ENCODE measurements around the gene MOV10L1. TPM values are rescaled to one million over a fixed set of nuclear protein-coding genes. Genes with fewer than 3 reads are reported as not detected.

MOV10L1 gene
- 0.16 TPM for polyA plus RNA-seq (2013)

DNA sequence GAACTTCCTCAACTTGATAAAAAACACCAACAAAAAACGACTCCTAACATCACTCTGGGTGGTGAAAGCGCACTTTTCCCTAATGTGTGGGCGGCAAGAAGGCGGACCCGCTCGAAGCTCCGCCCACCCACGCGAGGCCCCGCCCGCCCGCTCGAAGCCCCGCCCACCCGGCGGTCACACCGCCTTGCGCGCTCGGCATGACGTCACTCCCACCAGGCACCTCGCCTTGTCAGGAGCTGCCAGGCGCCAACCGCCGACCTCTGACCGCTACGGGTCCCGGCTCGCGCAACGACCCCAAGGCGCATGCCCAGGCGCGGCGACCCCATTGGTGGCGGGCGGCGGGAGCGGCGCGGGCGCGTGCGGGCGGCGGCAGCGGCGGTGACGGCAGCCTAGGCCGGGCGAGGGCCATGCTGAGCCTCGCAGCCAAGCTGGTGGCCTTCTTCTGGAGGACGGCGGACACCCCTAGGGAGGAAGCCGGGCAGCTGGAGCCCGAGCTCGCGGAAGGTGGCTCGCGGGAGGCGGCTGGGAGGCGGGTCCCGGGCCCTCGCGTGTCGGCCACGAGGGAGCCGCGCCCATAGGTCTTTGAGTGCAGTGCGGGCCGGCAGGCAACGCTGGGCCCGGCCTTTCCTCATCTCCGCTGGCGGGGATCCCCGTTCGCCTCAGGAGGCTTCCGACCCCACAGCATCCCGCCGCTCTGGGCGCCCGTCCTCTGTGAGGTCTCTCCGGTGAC lies at the start of gene MOV10L1:
Gene MOV10L1 (plus strand): TSS at position 325 of the 730 bp plus-strand sequence. CDS start 83 bp downstream, at position 408.
- peaks cover 0 to 12% (median 7%) of the 10 kb centered on the region in 4 experiments for H3K4me1 ChIP-seq (ENCODE audit: control extremely low read depth in 1 of 4, control insufficient read depth in 4 of 4, insufficient read depth in 4 of 4, low read length in 3 of 4)
- DNase-seq, result peak; percentile 44 to 83 (median 73)
- H3K36me3 ChIP-seq (ENCODE audit: control insufficient read depth in 4 of 4, insufficient read depth in 4 of 4, low read length in 3 of 4), result no peaks in the 10 kb centered on the region
- no peaks in the 10 kb centered on the region for H3K27me3 ChIP-seq (replicated peaks in 2 of 5; ENCODE audit: control insufficient read depth in 4 of 5, insufficient read depth in 5 of 5, low read length in 4 of 5)
- peaks cover 0 to 17% (median 0%) of the 10 kb centered on the region in 5 experiments for H3K9me3 ChIP-seq (ENCODE audit: control extremely low read depth in 1 of 5, control insufficient read depth in 4 of 5, insufficient read depth in 2 of 5, low read depth in 1 of 5, low read length in 4 of 5)
- H3K4me3 ChIP-seq (ENCODE audit: control insufficient read depth in 1 of 7, extremely low read depth in 1 of 7, insufficient read depth in 4 of 7, low read depth in 2 of 7, low read length in 6 of 7), result no peak within 1 kb of the TSS
- ChIA-PET POLR2A (no interaction called here), CTCF (interaction anchor here (0.7 kb wide), 1 partner anchor 26 kb away, joined by 3 read pairs; no protein-coding TSS in a partner anchor)
- 66% methylated on average over 83 of the region's 83 CpGs for WGBS (ENCODE audit: insufficient coverage)
- H3K27ac ChIP-seq (ENCODE audit: insufficient read depth in 1 of 2, low read depth in 1 of 2, low read length in 2 of 2, poor library complexity in 1 of 2, severe bottlenecking in 2 of 2), result no peak within 1 kb of the TSS

GRCh38 chr22:50040717-50041116 lies 49.1 kb upstream of the MOV10L1 start:
- DNase-seq, result no peak
- H3K27ac ChIP-seq (ENCODE audit: insufficient read depth in 1 of 2, low read depth in 1 of 2, low read length in 2 of 2, poor library complexity in 1 of 2, severe bottlenecking in 2 of 2), result no peak overlapping the region
- H3K36me3 ChIP-seq (ENCODE audit: control insufficient read depth in 4 of 4, insufficient read depth in 4 of 4, low read length in 3 of 4), result no peaks in the 10 kb centered on the region
- ChIA-PET CTCF (interaction anchor here (1.4 to 1.8 kb wide), 2 partner anchors 10 to 44 kb away, joined by 4 to 7 read pairs; partner anchors contain the start of gene MLC1), POLR2A (interaction anchor here (1.5 kb wide), 1 partner anchor 44 kb away, joined by 3 read pairs; the partner anchor contains the start of gene MLC1)
- 100% methylated on average over 3 of the region's 7 CpGs for WGBS (ENCODE audit: insufficient coverage)
- H3K4me3 ChIP-seq (ENCODE audit: control insufficient read depth in 1 of 7, extremely low read depth in 1 of 7, insufficient read depth in 4 of 7, low read depth in 2 of 7, low read length in 6 of 7), result no peak overlapping the region
- peaks cover 0 to 35% (median 24%) of the 10 kb centered on the region in 4 experiments for H3K4me1 ChIP-seq (ENCODE audit: control extremely low read depth in 1 of 4, control insufficient read depth in 4 of 4, insufficient read depth in 4 of 4, low read length in 3 of 4)
- peaks cover 0 to 15% (median 4%) of the 10 kb centered on the region in 5 experiments for H3K9me3 ChIP-seq (ENCODE audit: control extremely low read depth in 1 of 5, control insufficient read depth in 4 of 5, insufficient read depth in 2 of 5, low read depth in 1 of 5, low read length in 4 of 5)
- no peaks in the 10 kb centered on the region for H3K27me3 ChIP-seq (replicated peaks in 2 of 5; ENCODE audit: control insufficient read depth in 4 of 5, insufficient read depth in 5 of 5, low read length in 4 of 5)

DNA sequence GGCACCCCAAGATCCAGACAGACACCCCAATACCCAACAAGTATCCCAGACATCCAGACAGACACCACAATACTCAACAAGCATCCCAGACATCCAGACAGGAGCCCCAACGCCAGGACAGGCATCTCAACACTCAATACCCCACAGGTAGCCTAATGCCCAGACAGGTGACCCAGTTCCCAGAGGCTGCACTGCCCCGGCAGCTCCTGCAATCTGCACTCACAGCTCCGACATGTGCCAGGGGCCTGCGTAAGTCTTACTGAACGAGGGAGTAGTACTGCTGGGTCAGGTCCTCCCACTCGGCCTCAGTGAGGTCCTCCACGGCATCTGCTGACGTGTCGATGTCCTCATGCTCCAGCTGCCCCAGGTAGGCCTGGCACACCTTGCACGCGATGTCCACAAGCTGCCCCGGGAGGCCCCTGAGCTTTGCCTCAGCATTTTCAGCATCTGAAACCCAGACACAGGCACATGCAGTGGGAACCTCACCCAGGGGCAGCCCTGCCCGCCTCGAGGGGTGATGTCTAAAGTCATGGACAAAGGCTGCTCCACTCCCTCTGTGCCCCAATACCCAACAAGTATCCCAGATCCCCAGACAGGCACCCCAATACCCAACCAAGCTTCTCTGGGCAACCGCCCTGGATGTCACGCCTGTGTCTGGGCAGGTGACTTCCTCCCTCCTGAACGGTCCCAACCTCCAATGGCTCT lies 48.3 kb upstream of the MOV10L1 start:
- Histone ChIP-seq H3K9me3 (ENCODE audit: control extremely low read depth in 1 of 5, control insufficient read depth in 4 of 5, insufficient read depth in 2 of 5, low read depth in 1 of 5, low read length in 4 of 5) (peaks cover 0 to 15% (median 4%) of the 10 kb centered on the region in 5 experiments), H3K27ac (ENCODE audit: insufficient read depth in 1 of 2, low read depth in 1 of 2, low read length in 2 of 2, poor library complexity in 1 of 2, severe bottlenecking in 2 of 2) (no peak overlapping the region), H3K27me3 (replicated peaks in 2 of 5; ENCODE audit: control insufficient read depth in 4 of 5, insufficient read depth in 5 of 5, low read length in 4 of 5) (no peaks in the 10 kb centered on the region), H3K4me3 (ENCODE audit: control insufficient read depth in 1 of 7, extremely low read depth in 1 of 7, insufficient read depth in 4 of 7, low read depth in 2 of 7, low read length in 6 of 7) (peak overlapping the region in 1 of 7 experiments; percentile 11), H3K4me1 (ENCODE audit: control extremely low read depth in 1 of 4, control insufficient read depth in 4 of 4, insufficient read depth in 4 of 4, low read length in 3 of 4) (peaks cover 0 to 27% (median 20%) of the 10 kb centered on the region in 4 experiments), H3K36me3 (ENCODE audit: control insufficient read depth in 4 of 4, insufficient read depth in 4 of 4, low read length in 3 of 4) (no peaks in the 10 kb centered on the region)
- WGBS (ENCODE audit: insufficient coverage), result 80% methylated on average over 15 of the region's 17 CpGs
- no peak for DNase-seq
- ChIA-PET POLR2A (interaction anchor here (0.6 to 1.5 kb wide), 2 partner anchors 11 to 44 kb away, joined by 3 read pairs; partner anchors contain the start of gene MLC1), CTCF (interaction anchor here (0.8 to 1.8 kb wide), 3 partner anchors 11 to 171 kb away, joined by 3 to 7 read pairs (median 4); partner anchors contain the start of gene MLC1)

DNA sequence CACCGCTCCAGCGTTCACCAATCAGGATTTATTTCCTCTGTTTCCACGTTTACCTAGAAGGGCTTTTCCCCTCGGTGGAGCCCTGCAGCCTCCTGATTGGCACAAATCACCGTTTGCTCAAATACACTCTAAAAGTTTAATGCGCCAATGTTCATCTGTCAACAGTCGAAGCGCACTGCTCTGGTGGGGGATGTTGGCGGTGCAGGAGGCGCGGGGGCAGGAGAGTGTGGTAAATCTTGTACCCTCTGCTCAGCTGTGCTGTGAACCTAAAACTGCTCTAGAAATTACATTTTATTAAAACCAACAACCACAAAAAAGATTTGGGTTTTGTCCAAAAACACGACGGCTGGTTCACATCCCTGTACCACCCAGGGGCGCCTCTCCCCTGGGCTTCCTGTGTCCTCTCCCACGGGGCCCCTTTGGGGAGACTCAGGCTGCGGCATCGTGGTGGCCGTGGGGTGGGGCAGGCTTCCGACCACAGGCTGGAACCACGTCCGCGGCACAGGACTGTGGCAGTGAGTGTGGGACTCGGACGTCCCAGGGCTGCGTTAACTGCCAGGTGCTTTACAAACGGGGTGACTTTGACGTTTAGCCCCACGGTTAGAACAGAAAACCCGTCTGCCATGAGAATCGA lies 45.2 kb upstream of the MOV10L1 start:
- peaks cover 0 to 5% (median under 1%) of the 10 kb centered on the region in 5 experiments for H3K9me3 ChIP-seq (ENCODE audit: control extremely low read depth in 1 of 5, control insufficient read depth in 4 of 5, insufficient read depth in 2 of 5, low read depth in 1 of 5, low read length in 4 of 5)
- H3K27me3 ChIP-seq (replicated peaks in 2 of 5; ENCODE audit: control insufficient read depth in 4 of 5, insufficient read depth in 5 of 5, low read length in 4 of 5), result no peaks in the 10 kb centered on the region
- H3K4me3 ChIP-seq (ENCODE audit: control insufficient read depth in 1 of 7, extremely low read depth in 1 of 7, insufficient read depth in 4 of 7, low read depth in 2 of 7, low read length in 6 of 7), result peak overlapping the region in 4 of 7 experiments; percentile 19 to 59 (median 30)
- CTCF ChIA-PET, result no interaction called here
- POLR2A ChIA-PET, result interaction anchor here (0.5 to 1.8 kb wide), 2 partner anchors 10 to 277 kb away, joined by 4 to 6 read pairs; no protein-coding TSS in a partner anchor
- peaks cover 0 to 24% (median 20%) of the 10 kb centered on the region in 4 experiments for H3K4me1 ChIP-seq (ENCODE audit: control extremely low read depth in 1 of 4, control insufficient read depth in 4 of 4, insufficient read depth in 4 of 4, low read length in 3 of 4)
- DNase-seq, result peak in 2 of 3 donors; percentile 71 to 81
- no peak overlapping the region for H3K27ac ChIP-seq (ENCODE audit: insufficient read depth in 1 of 2, low read depth in 1 of 2, low read length in 2 of 2, poor library complexity in 1 of 2, severe bottlenecking in 2 of 2)
- WGBS (ENCODE audit: insufficient coverage), result 3% methylated on average over 24 of the region's 30 CpGs
- no peaks in the 10 kb centered on the region for H3K36me3 ChIP-seq (ENCODE audit: control insufficient read depth in 4 of 4, insufficient read depth in 4 of 4, low read length in 3 of 4)

- H3K36me3 ChIP-seq (ENCODE audit: control insufficient read depth in 4 of 4, insufficient read depth in 4 of 4, low read length in 3 of 4), result no peaks in the 10 kb centered on the region
- peaks cover 0 to 24% (median 20%) of the 10 kb centered on the region in 4 experiments for H3K4me1 ChIP-seq (ENCODE audit: control extremely low read depth in 1 of 4, control insufficient read depth in 4 of 4, insufficient read depth in 4 of 4, low read length in 3 of 4)
- H3K9me3 ChIP-seq (ENCODE audit: control extremely low read depth in 1 of 5, control insufficient read depth in 4 of 5, insufficient read depth in 2 of 5, low read depth in 1 of 5, low read length in 4 of 5), result no peaks in the 10 kb centered on the region
- H3K27ac ChIP-seq (ENCODE audit: insufficient read depth in 1 of 2, low read depth in 1 of 2, low read length in 2 of 2, poor library complexity in 1 of 2, severe bottlenecking in 2 of 2), result no peak overlapping the region
- ChIA-PET POLR2A (interaction anchor here (0.5 to 1.8 kb wide), 2 partner anchors 11 to 277 kb away, joined by 4 to 6 read pairs; no protein-coding TSS in a partner anchor), CTCF (interaction anchor here (1.2 kb wide), 1 partner anchor 41 kb away, joined by 4 read pairs; no protein-coding TSS in a partner anchor)
- no peak for DNase-seq
- peak overlapping the region in 3 of 7 experiments; percentile 19 to 59 (median 32) for H3K4me3 ChIP-seq (ENCODE audit: control insufficient read depth in 1 of 7, extremely low read depth in 1 of 7, insufficient read depth in 4 of 7, low read depth in 2 of 7, low read length in 6 of 7)
- H3K27me3 ChIP-seq (replicated peaks in 2 of 5; ENCODE audit: control insufficient read depth in 4 of 5, insufficient read depth in 5 of 5, low read length in 4 of 5), result no peaks in the 10 kb centered on the region
- 91% methylated on average over 28 of the region's 35 CpGs for WGBS (ENCODE audit: insufficient coverage)
Measured at GRCh38 chr22:50045211-50046018, 44.4 kb upstream of the MOV10L1 start.

- POLR2A ChIA-PET, result no interaction called here
Measured at GRCh38 chr22:50046019-50046415, 43.8 kb upstream of the MOV10L1 start.

More at GRCh38 chr22:50046019-50046415, 43.8 kb upstream of the MOV10L1 start:
- no peak for DNase-seq
- Histone ChIP-seq H3K4me1 (ENCODE audit: control extremely low read depth in 1 of 4, control insufficient read depth in 4 of 4, insufficient read depth in 4 of 4, low read length in 3 of 4) (peaks cover 0 to 24% (median 20%) of the 10 kb centered on the region in 4 experiments), H3K9me3 (ENCODE audit: control extremely low read depth in 1 of 5, control insufficient read depth in 4 of 5, insufficient read depth in 2 of 5, low read depth in 1 of 5, low read length in 4 of 5) (no peaks in the 10 kb centered on the region), H3K4me3 (ENCODE audit: control insufficient read depth in 1 of 7, extremely low read depth in 1 of 7, insufficient read depth in 4 of 7, low read depth in 2 of 7, low read length in 6 of 7) (no peak overlapping the region), H3K27ac (ENCODE audit: insufficient read depth in 1 of 2, low read depth in 1 of 2, low read length in 2 of 2, poor library complexity in 1 of 2, severe bottlenecking in 2 of 2) (no peak overlapping the region), H3K36me3 (ENCODE audit: control insufficient read depth in 4 of 4, insufficient read depth in 4 of 4, low read length in 3 of 4) (no peaks in the 10 kb centered on the region), H3K27me3 (replicated peaks in 2 of 5; ENCODE audit: control insufficient read depth in 4 of 5, insufficient read depth in 5 of 5, low read length in 4 of 5) (no peaks in the 10 kb centered on the region)
- WGBS (ENCODE audit: insufficient coverage), result 94% methylated on average over 12 of the region's 19 CpGs
- CTCF ChIA-PET, result interaction anchor here (1.2 kb wide), 1 partner anchor 40 kb away, joined by 4 read pairs; no protein-coding TSS in a partner anchor
